GM19395 (cell line): ENCODE measurements around the gene PARD6G.

Experiments used
- ATAC-seq: cut with Tn5 transposase; IDR thresholded peaks from one replicate; pipeline ENCODE4 v1.9.1; 2021; ENCODE audit warnings: mild to moderate bottlenecking, moderate library complexity; ENCODE audit not compliant: unreplicated experiment

Gene PARD6G

DNA sequence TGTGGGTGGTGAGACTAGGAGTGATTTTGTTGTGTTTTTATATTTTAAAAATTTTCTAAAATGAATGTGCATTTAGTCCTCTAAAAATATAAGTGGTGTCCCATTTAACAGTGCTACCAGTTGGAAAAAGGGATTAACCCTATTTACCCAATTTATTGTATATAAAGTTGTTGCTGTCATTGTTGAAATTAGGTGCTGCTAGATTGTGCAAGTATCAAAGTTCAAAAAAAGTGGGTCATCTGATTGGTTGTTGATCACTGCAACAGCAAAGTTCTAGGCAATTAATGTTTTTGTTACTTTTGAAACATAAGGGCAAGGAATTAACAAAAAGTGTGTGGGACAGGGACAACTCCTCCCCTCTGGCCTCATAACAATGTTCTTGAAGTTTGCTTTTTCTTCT, 97.6 kb downstream of the PARD6G start:
- no peak for ATAC-seq

DNA sequence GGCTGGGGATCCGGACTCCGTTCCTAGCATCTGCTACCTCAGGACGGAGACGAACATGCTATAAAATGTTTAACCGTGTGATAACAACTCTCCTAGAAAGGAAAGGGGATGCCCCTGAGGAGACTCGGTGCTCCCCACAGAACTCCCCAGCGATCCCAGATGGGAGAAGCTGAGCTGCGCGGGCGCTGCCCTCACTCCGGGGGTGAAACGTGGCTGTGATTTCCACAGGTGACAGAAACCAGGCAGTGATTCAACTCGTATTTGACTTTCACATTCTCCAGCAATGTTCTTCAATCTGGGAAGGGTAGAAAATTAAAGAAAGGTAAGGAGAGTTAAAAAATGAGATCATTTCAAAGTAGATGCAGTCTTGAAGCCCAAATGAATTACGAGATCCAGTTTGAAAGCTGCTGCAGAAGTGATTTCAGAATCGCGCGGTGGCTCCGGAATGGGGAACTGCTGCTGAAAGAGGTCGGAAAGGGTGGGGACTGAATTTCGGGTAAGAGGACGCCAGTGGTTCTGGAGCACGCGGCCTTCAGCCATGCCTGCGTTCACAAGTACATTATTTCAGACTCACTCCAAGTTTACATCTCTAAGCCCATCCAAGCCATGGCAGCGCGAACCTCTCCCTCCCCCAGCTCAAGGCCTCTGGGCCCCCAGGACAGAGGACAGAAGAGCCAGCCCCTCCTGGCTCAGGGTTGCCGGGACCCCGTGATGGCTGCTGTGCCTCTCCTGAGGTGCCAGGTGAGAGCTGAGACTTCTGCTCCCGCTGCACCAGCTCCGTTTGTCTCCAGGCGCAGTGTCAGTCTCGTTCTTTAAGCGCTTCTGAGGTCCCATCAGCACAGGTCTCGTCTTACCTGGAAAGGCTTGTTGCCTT, 98.8 kb downstream of the PARD6G start:
- no peak for ATAC-seq

DNA sequence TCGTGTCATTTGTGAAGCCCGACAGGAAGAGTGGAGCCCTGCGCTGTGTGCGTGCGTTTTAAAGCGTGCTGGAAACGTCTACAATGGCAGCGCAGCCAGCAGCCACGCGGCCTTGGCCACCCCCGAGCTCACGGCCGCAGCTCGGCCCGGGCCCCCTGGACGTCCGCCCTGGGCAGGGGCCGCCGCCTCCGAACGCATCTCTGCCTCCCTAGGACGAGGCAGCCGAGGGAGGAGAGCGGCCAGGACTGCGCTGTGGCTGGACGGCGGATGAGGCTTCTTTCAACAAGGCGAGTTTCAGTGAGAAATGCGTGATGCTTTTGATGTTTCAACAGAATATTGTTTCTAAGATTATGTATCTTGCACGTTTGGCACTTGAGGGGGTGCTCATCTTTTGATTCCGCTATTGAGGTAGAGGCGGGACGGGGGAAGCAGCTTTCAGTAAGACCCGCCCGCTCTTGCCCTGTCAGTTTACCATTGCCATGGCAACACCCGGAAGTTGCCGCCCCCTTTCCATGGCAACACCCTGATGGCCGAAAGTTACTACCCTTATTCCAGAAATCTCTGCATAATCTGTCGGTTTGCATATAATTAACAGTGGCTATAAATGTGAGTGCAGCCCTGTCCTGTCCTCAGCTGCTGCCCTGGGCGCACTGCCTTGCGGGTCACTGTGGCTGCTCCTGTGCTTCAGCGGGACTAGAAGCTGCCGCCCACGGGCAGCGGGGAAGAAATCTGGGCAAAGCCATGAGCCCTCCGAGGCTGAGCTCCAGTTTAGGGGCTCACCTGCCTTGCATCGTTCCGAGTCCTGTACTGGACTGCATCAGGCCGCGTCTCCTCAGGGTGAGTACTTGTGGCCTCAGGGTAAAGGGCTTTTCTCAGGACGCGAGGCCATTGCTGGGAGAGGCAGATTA, 99.6 kb downstream of the PARD6G start:
- ATAC-seq: peak; percentile 88

DNA sequence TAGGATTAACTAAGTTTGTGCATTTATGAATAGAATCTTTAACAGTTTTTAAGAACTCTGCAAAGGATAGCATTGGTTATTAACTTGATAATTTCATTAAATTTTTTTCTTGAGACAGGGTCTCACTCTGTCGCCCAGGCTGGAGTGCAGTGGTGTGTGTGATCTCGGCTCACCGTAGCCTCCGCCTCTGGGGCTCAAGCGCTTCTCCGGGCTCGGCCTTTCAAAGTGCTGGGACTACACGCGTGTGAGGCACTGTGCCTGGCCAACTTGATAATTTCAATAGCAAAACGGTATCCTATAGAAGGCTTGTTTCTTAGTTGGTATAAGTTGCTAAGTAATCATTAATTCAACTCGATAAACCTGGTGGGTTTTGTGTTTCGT, 100.3 kb downstream of the PARD6G start:
- ATAC-seq: peak; percentile 47

DNA sequence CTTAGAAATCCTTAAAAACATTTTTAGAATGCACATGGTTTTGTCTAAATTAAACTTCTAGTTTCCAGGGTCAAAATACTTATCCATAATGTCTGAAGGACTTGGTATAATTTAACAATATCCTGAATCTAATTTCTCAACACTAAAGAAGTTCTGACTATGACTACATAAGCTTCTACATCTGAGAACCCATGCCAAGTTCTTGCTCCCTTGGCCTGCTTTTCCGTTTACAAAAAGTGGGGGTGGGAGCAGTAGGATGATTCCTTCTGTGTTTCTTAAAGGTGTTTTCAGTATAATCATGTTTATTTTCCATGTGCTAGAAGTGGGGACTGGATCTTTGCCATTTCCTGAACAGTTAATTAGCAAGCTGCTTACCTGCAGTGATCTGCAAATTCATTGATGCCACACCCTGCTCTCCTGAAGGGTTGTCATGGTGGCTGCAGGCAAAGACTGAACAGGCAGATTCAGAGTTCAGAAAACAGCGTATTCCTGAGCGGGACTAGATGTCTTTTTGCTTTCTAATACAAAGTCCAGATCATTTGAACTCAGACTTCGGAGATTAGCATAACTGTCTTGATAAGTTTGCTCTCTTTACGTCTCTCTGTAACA, 102.0 kb downstream of the PARD6G start:
- ATAC-seq: no peak

DNA sequence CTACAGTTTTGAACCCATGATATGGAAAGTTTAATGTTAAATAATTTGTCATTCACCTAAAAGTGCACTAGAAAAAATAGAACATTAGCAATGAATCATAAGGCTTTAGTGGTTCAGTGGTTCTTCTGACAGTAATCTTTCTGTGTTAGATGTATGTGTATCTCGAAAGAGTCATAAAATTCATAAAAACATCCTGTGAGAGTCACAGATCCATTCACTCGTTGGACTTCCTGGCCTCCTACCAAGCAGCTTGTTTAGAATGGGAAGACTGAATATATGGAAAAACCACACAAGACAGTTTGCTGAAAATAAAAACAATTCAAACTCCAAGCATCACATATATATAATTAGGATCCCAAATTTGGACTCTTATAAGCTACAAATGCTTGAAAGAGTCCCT, 103.4 kb downstream of the PARD6G start:
- ATAC-seq: no peak

DNA sequence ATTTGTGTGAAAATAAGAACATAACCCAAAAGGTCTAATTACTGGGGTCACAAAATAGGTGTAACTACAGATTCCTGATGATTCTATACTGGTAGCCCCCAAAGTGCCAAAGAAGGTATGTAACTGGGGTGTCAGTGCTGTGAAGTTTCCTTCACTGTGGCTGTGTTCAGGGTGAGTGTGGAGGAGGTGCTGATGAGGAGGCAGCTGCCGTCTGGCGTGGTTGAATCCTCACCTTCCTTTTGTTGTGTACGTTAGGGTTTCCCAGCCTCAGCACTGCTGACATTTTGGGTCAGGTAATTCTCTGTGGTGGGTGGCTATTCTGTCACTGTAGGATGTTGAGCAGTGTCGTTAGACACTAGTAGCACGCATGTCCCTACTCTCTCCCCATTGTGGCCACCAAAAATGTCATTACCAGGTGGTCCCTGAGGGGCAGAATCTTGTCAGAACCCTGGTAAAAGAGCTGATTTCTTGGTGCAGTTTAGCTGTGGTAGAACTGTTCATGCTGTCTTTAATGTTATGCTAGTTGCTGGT, 106.8 kb downstream of the PARD6G start:
- ATAC-seq: no peak

DNA sequence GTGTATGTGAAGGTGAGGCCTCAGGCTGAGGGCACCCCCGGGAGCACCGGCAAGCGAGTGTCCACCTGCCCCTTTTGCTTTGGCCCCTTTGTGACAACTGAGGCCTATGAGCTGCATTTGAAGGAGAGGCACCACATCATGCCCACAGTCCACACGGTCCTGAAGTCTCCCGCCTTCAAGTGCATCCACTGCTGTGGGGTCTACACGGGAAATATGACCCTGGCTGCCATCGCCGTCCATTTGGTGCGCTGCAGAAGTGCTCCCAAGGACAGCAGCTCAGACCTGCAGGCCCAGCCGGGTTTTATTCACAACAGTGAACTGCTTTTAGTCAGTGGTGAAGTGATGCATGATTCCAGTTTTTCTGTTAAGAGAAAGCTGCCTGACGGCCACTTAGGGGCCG, 109.3 kb downstream of the PARD6G start:
- ATAC-seq: no peak

DNA sequence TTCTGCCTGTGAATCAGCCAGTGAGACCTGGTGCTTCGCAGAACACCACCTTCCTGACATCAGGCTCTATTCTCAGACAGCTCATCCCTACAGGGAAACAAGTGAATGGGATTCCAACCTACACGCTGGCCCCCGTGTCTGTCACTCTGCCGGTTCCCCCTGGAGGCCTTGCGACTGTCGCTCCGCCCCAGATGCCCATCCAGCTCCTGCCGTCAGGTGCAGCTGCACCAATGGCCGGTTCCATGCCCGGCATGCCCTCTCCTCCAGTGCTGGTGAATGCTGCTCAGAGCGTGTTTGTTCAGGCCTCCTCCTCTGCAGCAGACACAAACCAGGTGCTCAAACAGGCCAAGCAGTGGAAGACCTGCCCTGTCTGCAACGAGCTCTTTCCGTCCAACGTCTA, 110.2 kb downstream of the PARD6G start:
- no peak for ATAC-seq

DNA sequence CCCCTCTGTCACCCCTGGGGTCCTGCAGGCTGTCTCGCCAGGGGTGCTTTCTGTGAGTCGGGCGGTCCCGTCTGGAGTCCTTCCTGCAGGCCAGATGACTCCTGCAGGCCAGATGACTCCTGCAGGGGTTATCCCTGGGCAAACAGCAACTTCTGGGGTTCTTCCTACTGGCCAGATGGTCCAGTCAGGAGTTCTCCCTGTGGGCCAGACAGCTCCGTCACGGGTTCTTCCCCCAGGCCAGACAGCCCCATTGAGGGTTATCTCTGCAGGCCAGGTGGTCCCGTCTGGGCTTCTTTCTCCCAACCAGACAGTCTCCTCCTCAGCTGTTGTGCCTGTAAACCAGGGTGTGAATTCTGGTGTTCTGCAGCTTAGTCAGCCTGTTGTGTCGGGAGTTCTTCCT, 110.6 kb downstream of the PARD6G start:
- no peak for ATAC-seq

DNA sequence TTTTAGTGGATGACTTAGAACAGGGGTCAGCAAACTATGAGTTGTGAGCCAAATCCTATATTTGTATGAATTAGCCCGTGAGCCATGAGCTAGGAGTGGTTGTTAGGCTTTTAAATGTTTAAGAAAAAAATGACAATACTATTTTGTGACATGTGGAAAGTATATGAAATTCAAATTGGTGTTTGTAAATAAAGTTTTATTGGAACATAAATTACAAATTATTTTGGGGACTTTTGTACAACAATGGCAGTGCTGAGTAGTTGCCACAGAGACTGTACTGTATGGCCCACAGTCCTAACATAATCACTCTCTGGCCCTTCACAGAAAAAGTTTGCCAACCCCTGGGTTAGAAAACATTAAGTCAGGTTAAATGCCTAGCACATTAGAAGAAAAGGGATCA, 112.2 kb downstream of the PARD6G start:
- no peak for ATAC-seq

DNA sequence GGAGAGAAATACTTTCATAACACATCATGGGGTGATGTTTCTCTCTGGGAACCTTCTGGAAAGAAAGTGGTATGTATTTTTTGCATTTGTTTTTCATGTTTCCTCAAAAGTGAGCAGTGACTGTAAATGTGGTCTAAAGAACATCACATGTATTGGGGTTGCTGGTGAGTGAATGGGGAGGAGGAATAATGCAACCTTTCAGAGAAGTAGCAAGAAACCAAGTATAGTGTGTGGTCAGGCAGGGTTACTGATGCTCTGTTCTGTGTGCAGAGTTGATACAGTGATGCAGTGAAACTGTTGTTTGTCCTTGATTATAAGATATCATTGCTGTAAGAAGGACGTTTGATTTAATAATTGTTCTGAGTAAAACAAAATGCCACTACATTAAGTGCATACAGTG, 114.2 kb downstream of the PARD6G start:
- ATAC-seq: no peak

DNA sequence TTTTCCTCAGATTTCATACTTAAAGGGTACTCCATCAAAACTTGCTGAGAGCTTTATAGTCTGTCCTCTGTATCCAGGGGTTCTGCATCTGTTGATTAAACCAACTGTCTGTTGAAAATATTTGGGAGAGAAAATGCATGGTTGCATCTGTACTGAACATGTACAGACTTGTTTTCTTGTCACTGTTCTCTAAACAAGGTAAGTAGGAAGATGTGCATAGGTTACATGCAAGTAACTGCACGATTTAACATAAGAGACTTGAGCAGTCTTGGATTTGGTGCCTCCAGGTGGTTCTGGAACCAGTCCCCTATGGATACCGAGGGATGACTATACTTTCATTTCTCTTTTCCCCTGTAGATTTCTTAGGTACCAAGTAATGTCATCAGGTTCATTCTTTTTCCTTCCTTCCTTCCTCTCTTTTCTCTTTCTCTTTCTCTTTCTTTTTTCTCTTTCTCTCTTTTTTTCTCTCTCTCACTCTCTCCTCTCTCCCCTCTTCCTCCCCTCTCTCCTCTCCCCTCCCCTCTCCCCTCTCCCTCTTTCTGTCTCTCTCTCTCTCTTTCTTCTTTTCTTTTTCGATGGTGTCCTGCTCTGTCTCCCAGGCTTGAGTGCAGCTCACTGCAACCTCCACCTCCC, 115.0 kb downstream of the PARD6G start:
- ATAC-seq: no peak

DNA sequence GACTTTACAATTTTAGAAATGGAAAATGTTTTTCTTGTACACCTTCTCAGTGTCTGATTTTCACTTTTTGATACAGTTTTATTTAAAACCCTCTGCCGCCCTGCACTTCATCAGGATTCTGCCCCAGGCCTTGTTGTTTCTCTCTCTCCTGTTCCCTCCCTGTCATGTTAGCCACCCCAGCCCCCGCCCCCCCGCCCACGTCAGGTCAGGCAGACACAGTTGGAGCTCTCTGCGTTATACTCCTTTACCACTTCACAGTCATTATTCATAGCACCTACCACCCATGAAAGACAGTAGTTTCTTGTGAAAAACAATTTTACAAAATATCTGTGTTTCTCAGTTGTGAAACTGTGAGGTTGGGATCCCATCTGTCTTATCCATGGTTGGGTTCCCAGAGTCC, 116.8 kb downstream of the PARD6G start:
- no peak for ATAC-seq

DNA sequence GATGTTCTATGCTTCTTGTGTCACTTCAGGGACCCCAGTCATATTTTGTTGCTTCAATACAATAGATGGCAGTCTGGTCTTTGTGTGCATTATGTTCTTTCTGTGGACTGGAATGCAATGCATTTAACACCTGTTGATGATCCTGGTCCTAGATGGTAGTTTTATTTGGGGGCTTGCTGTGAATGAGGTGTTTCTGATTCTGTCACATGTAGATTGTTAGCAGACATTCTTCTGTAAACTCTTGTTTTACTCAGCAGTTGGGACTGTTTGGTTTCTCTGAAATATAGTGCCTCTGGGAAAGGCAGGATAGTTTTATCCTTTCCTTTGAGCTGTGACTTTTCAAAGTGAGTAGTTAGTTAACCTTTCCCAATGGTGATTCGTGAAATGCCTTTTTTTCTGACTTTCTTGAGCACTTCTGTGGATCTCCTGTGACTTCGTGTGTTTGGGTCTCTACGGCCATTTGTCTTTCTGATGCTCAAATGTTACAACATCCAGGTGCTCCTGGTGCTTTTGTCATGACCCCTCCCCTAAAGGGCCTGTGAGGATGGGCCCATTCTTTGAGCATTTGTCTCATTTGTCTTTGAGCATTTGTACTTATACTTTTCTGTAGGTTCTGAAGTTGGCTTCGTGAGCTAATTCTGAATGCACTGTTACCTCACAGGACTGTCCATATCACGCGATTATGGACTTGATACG, 117.5 kb downstream of the PARD6G start:
- no peak for ATAC-seq

DNA sequence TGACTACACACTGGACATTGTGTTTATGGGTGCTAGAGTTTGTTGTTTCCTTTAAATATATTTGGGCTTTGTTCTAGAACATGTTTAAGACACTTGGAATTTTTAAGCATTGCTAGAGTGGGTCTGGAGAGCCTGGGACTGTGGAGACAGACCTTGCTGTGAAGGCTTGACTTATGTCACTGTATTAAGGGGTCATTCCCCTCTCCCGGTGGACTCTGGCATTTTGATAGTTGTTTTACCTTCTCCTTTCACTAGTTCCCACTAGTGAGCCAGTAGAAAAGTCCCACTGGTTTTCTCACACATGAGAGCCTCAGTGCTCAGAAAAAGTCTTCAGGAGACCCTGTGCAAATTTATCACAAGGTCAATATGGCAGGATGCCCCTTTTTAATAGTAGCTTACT, 119.7 kb downstream of the PARD6G start:
- no peak for ATAC-seq

DNA sequence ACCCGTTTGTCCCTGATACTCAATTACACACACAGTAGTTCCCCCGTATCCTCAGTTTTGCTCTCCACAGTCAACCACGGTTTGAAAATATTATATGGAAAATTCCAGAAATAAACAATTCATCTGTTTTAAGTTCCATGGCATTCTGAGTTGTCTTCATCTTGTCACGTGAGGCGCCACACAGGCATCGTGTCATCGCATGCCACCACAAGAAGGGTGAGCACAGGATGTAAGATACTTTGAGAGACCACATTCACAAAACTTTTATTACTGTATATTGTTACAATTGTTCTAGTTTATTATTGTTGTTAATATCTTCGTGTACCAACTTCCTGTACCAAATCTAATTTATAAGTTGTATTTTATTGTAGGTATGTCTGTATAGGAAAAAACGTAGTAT, 120.5 kb downstream of the PARD6G start:
- no peak for ATAC-seq

DNA sequence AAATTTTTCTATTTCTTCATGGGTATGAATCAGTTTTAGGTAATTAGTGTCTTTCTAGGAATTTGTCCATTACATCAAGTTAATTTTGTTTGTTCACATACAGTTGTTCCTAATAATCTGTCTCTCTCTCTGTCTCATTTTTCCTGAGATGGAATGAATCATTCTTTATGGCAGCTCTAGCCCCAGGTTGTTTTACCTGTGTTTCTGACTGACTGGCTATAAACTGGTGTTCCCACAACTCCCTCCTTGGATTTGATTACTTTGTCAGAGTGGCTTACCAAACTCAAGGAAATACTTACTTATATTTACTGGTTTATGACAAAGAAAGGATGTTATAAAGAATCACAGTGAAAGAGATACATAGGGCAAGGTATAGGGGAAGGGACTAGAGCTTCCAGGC, 123.2 kb downstream of the PARD6G start:
- ATAC-seq: no peak

DNA sequence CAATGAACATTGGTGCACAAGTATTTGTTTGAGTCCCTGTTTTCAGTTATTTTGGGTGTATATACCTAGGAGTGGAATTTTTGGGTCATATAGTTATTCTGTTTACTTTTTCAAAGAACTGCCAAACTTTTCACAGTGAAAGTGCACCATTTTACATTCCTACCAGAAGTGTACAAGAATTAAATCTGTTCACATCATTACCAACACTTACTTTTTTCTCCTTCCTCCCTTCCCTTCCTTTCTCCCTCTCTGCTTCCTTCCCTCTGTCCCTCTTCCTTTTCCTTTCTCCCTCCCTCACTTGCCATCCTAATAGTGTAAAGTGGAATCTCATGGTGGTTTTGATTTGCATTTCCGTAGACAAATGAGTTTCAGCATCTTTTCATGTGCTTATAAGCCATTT, 126.4 kb downstream of the PARD6G start:
- ATAC-seq: no peak

DNA sequence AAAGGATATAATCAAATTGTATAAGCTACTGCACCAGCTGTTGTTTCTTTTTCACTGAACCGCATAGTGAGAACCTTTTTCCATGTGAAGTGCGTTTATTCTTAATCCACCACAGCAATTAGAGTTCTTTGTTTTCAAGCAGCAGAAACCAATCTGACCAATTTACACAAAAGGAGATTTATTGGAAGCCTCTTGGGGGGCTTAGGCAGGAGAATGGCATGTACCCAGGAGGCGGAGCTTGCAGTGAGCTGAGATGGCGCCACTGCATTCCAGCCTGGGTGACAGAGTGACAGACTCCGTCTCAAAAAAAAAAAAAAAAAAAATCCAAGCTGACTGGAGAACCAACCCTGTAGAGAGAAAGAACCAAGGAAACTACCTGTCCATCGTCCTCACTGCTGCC, 128.2 kb downstream of the PARD6G start:
- no peak for ATAC-seq
